BJ (cell line): ENCODE data around the gene TBKBP1. TPM values are rescaled to one million over a fixed set of nuclear protein-coding genes. Genes with fewer than 3 reads are reported as not detected.
A peak's percentile ranks its signal among the peaks of the same experiment; 100 is the strongest.

Experiments
- CTCF ChIA-PET: fragments of 350-600 bp; formaldehyde crosslinking; extraction: SDS; loops from one replicate; lab custom pipeline; 2021; ENCODE audit warnings: antibody characterized with exemption, inconsistent platforms; lab: Yijun Ruan, JAX
- POLR2A ChIA-PET: fragments of 300-600 bp; sonication (Branson Sonifier 250); formaldehyde crosslinking; extraction: SDS; loops from one replicate; lab custom pipeline; 2021; ENCODE audit warnings: antibody characterized with exemption; lab: Charles Lee
- DNase-seq: peaks from one replicate; pipeline ENCODE4 v3.0.0-alpha.2; 2011; ENCODE audit warnings: low read depth
- H3K27me3 ChIP-seq: 2 replicates; pipeline ENCODE4 v1.6.0; 2011; ENCODE audit warnings: low read length; ENCODE audit not compliant: control insufficient read depth, insufficient read depth
- H3K36me3 ChIP-seq: 2 replicates; pipeline ENCODE4 v1.5.1; 2011; ENCODE audit warnings: low read length; ENCODE audit not compliant: control insufficient read depth, insufficient read depth
- H3K4me3 ChIP-seq: 2 replicates; pipeline ENCODE4 v1.5.1; 2011; ENCODE audit warnings: low read depth, mild to moderate bottlenecking, control low read depth, low read length
- polyA plus RNA-seq: library from polyadenylated mRNA; depleted of rRNA; stranded (reverse); fragments of >200 nt; gene quantifications from 2 replicates; pipeline ENCODE4 v1.2.3, GENCODE V29; 2011
- TF ChIP-seq, protein P1 (sequence below): IDR thresholded peaks from 2 replicates; pipeline ENCODE4 v1.5.1; 2011; ENCODE audit warnings: low read depth, mild to moderate bottlenecking, control low read depth, inconsistent platforms, low read length, moderate library complexity; ENCODE audit not compliant: insufficient read depth

TBKBP1 gene
- polyA plus RNA-seq, 1 experiment = 7.3 TPM

DNA sequence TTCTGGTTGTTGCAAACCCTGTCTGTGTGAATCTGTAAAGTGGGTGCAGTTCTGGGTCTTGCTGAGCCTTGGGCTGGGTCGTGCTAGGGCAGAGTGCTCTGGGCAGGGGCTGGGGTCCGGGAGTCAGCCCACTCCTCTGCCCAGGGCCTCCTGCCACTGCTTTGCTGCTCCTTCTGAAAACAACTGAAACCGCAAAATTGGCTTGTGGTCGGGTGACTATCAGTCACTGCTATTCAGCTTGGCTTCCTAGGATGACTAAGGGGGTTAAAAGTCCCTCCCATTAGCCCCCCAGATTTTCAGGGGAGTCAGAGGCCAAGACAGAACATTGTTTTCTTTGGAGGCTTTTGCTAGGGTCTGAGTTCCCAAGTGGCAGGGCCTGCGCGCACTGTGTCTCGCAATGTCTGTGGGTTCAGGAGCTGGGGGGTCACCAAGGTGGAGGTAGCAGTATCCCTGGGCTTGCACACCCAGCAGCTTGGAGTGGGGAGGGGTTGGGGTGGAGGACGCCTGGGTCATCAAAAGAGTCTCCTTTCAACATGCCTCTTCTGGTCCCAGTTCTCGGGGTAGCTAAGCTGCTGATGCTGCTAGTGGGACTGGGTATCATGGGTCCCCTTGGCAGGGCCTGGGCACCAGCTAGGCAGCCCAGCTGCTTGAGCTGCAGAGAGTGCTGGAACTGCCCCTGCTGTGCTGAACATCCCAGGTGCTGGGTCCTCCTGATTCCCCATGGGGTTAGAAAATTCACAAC lies 25.6 kb downstream of the TBKBP1 start:
- POLR2A ChIA-PET = interaction anchor here (0.5 kb wide), 1 partner anchor 26 kb away, joined by 3 read pairs; no protein-coding TSS in a partner anchor
- CTCF ChIA-PET = interaction anchor here (1.2 to 2.1 kb wide), 3 partner anchors 8 to 21 kb away, joined by 4 to 7 read pairs (median 5); no protein-coding TSS in a partner anchor
- H3K27me3 ChIP-seq = peaks cover 39% of the 10 kb centered on the region

DNA sequence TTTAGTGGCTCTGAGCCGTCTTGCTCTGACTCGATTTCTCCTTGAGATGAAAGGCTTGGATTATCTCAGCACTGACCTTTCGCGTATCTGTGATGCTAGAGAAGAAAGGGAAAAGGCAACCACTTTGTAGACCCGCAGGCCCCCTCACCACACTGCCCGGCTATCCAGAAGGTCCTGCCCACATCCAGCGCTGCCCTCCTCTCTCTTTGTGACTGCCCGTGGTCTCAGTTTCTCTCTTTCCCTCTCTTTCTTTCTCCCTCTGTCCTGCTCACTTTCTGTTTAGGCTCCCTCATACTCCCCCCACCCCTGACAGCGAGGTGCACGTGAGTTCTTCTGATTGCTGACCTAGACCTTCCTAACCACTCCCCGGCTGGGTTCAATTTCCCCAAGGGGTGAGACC lies 26.2 kb downstream of the TBKBP1 start:
- CTCF ChIA-PET = interaction anchor here (1.2 to 2.1 kb wide), 2 partner anchors 15 to 22 kb away, joined by 4 to 5 read pairs; no protein-coding TSS in a partner anchor

More for the DNA sequence above, 25.6 kb downstream of the TBKBP1 start:
- TF ChIP-seq, protein P1, sequence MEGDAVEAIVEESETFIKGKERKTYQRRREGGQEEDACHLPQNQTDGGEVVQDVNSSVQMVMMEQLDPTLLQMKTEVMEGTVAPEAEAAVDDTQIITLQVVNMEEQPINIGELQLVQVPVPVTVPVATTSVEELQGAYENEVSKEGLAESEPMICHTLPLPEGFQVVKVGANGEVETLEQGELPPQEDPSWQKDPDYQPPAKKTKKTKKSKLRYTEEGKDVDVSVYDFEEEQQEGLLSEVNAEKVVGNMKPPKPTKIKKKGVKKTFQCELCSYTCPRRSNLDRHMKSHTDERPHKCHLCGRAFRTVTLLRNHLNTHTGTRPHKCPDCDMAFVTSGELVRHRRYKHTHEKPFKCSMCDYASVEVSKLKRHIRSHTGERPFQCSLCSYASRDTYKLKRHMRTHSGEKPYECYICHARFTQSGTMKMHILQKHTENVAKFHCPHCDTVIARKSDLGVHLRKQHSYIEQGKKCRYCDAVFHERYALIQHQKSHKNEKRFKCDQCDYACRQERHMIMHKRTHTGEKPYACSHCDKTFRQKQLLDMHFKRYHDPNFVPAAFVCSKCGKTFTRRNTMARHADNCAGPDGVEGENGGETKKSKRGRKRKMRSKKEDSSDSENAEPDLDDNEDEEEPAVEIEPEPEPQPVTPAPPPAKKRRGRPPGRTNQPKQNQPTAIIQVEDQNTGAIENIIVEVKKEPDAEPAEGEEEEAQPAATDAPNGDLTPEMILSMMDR = no peak
- DNase-seq = peak; percentile 17
- Histone ChIP-seq H3K36me3 (no peaks in the 10 kb centered on the region), H3K4me3 (no peak overlapping the region)

DNA sequence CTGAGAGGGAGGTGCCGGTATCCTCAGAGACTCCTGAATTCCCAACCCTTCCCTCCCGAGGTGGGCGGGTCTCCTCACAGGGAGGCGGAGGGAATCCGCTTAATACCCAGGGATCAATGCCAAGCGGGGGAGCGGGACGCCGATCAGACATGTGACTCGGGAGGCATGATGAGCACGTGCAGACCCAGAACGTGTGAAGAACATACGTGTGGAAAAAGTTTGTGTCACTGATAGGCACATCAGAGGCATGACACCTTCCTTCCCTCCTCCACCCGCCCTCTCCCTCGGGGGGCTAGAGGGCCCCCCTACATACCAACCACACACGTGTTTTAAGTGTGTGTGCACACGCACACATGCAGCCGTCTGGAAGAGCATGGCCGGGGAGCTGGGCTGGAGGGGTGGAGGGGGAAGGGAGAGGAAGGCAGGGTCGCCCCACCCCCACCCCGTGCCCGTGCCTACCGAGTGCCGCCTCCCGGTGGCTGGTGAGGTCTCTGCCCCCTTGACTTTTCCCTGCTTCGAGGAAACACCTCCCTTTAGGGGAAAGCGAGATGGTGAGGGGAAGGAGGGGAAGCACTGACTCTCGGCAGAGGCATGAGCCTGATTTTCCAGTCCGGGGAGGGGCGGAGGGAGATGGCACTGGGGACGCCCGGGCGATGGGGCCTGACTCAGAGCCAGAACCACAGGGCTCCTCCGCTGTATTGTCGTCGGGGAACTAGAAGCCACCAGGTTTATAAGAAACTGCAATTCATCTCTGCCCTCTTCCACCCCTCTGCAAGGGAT lies 27.0 kb downstream of the TBKBP1 start:
- ChIA-PET POLR2A (no interaction called here), CTCF (no interaction called here)
- peaks cover 34% of the 10 kb centered on the region for H3K27me3 ChIP-seq
- H3K4me3 ChIP-seq = no peak overlapping the region
- H3K36me3 ChIP-seq = no peaks in the 10 kb centered on the region
- DNase-seq = no peak
- TF ChIP-seq, protein P1 = no peak

More for the DNA sequence above, 26.2 kb downstream of the TBKBP1 start:
- TF ChIP-seq, protein P1 = no peak
- POLR2A ChIA-PET = no interaction called here
- Histone ChIP-seq H3K36me3 (no peaks in the 10 kb centered on the region), H3K27me3 (peaks cover 40% of the 10 kb centered on the region), H3K4me3 (no peak overlapping the region)
- no peak for DNase-seq

DNA sequence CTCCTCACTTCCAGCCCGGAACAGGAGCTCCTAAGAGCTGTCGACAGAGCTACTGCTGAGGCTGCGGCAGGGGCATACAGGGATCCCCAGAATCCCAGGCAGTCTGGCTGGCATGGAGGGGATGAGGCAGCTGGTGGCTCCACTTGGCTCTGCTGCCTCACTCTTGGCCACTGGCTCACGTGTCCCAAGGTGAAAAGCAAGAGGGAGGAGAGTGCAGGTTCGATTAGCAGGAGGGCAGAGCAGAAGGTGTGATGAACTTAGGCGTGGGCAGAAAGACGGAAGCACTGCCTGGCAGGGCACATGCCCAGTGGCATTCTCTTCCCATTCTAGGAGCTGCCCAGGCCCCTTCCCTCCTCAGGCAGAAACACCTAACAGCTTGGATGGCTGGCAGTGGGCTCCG lies 27.8 kb downstream of the TBKBP1 start:
- DNase-seq = no peak
- Histone ChIP-seq H3K27me3 (peaks cover 35% of the 10 kb centered on the region), H3K4me3 (no peak overlapping the region), H3K36me3 (no peaks in the 10 kb centered on the region)
- TF ChIP-seq, protein P1 = no peak
- ChIA-PET CTCF (interaction anchor here (1.1 kb wide), 1 partner anchor 23 kb away, joined by 3 read pairs; no protein-coding TSS in a partner anchor), POLR2A (no interaction called here)

DNA sequence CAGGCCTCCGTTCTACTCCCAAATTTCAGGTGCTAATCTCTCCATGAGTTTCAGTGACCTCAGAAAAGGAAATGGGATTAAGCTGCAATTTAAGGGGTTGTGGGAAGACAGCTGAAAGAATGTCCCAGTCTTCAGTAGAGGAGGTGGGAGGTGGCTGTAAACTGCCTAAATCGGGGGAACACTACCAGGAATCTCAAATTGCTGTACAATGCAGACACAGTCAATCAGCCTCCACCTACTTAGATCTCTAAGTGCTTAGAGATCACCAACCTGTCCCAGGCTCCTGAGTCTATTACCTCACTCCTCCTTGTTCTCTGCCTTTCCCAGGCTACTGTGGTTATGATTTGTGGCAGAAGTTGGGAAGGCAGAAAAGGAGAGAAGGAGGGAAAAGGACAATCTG lies 30.7 kb downstream of the TBKBP1 start:
- H3K36me3 ChIP-seq = no peaks in the 10 kb centered on the region
- ChIA-PET POLR2A (no interaction called here), CTCF (no interaction called here)
- H3K4me3 ChIP-seq = no peak overlapping the region
- peaks cover 30% of the 10 kb centered on the region for H3K27me3 ChIP-seq
- TF ChIP-seq, protein P1 = no peak
- no peak for DNase-seq
